HCT116 (cell line): ENCODE results near the gene UCN3.

ENCODE experiments used
- EGR1 ChIP-seq: IDR thresholded peaks from 2 replicates; pipeline ENCODE4 v1.6.1; 2012; ENCODE audit warnings: low read depth
- EZH2 ChIP-seq: fragments of 200-600 bp; sonication (generic); IDR thresholded peaks from 2 replicates; pipeline ENCODE4 v1.6.1; 2017; ENCODE audit warnings: antibody characterized with exemption, mixed run types
- EZH2phosphoT487 ChIP-seq: fragments of 200-600 bp; IDR thresholded peaks from 2 replicates; pipeline ENCODE4 v1.6.1; 2018; ENCODE audit warnings: antibody characterized with exemption, borderline replicate concordance
- FOSL1 ChIP-seq: IDR thresholded peaks from 2 replicates; pipeline ENCODE4 v1.6.1; 2012; ENCODE audit warnings: low read depth
- POLR2A ChIP-seq: IDR thresholded peaks from 2 replicates; pipeline ENCODE4 v1.7.0; 2011; ENCODE audit warnings: borderline replicate concordance; ENCODE audit not compliant: insufficient read depth, insufficient read length; ENCODE audit errors: extremely low read depth
- POLR2AphosphoS5 ChIP-seq: IDR thresholded peaks from 2 replicates; pipeline ENCODE4 v1.6.1; 2011; ENCODE audit warnings: mild to moderate bottlenecking, low read depth, low read length, moderate library complexity
- SIN3A ChIP-seq: IDR thresholded peaks from 2 replicates; pipeline ENCODE4 v1.6.1; 2012; ENCODE audit warnings: low read depth
- SRF ChIP-seq: IDR thresholded peaks from 2 replicates; pipeline ENCODE4 v1.6.1; 2012; ENCODE audit warnings: low read depth
- TCF7L2 ChIP-seq: IDR thresholded peaks from 2 replicates; pipeline ENCODE4 v1.7.0; 2011; ENCODE audit warnings: borderline replicate concordance, inconsistent platforms; ENCODE audit not compliant: insufficient read depth, insufficient read length; ENCODE audit errors: extremely low read depth
- ZNF274 ChIP-seq: fragments of 200-500 bp; sonication (Bioruptor generic); IDR thresholded peaks from 2 replicates; pipeline ENCODE4 v1.6.1; 2014; ENCODE audit warnings: mild to moderate bottlenecking, low read depth, low read length, inconsistent platforms
- TF ChIP-seq, protein P1 (sequence below), 3 experiments: fragments of 200-600 bp in 1 of 3; sonication (generic) in 1 of 3; IDR thresholded peaks in 2 of 3; conservative IDR thresholded peaks in 1 of 3; 2 replicates each; pipeline ENCODE4 v1.5.1; 2012 to 2017; ENCODE audit warnings: low read depth in 2 of 3, low read length in 2 of 3, antibody characterized with exemption in 1 of 3, borderline replicate concordance in 1 of 3, control low read depth in 1 of 3, mild to moderate bottlenecking in 1 of 3, mixed read lengths in 1 of 3, mixed run types in 1 of 3, moderate library complexity in 1 of 3; ENCODE audit not compliant: insufficient read depth in 1 of 3
- TF ChIP-seq, protein P2 (sequence below): IDR thresholded peaks from 2 replicates; pipeline ENCODE4 v1.6.1; 2012; ENCODE audit warnings: low read depth
- TF ChIP-seq, protein P3 (sequence below): IDR thresholded peaks from 2 replicates; pipeline ENCODE4 v1.6.1; 2011; ENCODE audit warnings: mild to moderate bottlenecking, low read length, moderate library complexity; ENCODE audit not compliant: insufficient replicate concordance; ENCODE audit errors: extremely low read depth
- TF ChIP-seq, protein P4 (sequence below): IDR thresholded peaks from 2 replicates; pipeline ENCODE4 v1.6.1; 2012

DNA sequence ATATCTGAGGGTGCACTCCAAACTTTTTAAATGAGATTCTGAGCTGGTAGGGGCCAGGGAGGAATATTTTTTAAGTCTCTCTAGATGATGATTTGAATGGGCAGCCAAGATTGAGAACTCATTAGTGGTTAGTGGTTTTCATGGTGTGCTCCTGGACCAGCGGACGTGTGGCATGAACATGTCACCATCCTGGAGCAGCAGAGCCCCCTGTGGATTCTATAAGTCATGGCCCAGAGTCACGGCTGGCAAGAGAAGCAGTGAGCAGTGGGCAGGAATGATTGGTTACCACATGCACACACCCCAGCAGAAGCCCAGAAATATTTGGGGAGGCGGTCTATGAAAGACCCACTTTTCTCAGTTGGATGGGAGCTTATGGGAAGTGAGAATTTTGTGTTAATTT, 21.2 kb upstream of the UCN3 start:
- TF ChIP-seq, protein P1, sequence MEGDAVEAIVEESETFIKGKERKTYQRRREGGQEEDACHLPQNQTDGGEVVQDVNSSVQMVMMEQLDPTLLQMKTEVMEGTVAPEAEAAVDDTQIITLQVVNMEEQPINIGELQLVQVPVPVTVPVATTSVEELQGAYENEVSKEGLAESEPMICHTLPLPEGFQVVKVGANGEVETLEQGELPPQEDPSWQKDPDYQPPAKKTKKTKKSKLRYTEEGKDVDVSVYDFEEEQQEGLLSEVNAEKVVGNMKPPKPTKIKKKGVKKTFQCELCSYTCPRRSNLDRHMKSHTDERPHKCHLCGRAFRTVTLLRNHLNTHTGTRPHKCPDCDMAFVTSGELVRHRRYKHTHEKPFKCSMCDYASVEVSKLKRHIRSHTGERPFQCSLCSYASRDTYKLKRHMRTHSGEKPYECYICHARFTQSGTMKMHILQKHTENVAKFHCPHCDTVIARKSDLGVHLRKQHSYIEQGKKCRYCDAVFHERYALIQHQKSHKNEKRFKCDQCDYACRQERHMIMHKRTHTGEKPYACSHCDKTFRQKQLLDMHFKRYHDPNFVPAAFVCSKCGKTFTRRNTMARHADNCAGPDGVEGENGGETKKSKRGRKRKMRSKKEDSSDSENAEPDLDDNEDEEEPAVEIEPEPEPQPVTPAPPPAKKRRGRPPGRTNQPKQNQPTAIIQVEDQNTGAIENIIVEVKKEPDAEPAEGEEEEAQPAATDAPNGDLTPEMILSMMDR (IDR thresholded peaks at IDR 0.05 in 2 of 3, conservative IDR thresholded peaks at IDR 0.05 in 1 of 3; ENCODE audit: borderline replicate concordance in 1 of 3, insufficient read depth in 1 of 3, low read depth in 2 of 3, low read length in 2 of 3): peak in 1 of 3 experiments; percentile 14; a peak in 1 of 6 replicates
- TF ChIP-seq EGR1 (no peak), POLR2A (no peak), EZH2 (no peak), SRF (no peak), TCF7L2 (no peak), ZNF274 (no peak), EZH2phosphoT487 (no peak), POLR2AphosphoS5 (no peak), SIN3A (no peak), FOSL1 (no peak)
- TF ChIP-seq, protein P2, sequence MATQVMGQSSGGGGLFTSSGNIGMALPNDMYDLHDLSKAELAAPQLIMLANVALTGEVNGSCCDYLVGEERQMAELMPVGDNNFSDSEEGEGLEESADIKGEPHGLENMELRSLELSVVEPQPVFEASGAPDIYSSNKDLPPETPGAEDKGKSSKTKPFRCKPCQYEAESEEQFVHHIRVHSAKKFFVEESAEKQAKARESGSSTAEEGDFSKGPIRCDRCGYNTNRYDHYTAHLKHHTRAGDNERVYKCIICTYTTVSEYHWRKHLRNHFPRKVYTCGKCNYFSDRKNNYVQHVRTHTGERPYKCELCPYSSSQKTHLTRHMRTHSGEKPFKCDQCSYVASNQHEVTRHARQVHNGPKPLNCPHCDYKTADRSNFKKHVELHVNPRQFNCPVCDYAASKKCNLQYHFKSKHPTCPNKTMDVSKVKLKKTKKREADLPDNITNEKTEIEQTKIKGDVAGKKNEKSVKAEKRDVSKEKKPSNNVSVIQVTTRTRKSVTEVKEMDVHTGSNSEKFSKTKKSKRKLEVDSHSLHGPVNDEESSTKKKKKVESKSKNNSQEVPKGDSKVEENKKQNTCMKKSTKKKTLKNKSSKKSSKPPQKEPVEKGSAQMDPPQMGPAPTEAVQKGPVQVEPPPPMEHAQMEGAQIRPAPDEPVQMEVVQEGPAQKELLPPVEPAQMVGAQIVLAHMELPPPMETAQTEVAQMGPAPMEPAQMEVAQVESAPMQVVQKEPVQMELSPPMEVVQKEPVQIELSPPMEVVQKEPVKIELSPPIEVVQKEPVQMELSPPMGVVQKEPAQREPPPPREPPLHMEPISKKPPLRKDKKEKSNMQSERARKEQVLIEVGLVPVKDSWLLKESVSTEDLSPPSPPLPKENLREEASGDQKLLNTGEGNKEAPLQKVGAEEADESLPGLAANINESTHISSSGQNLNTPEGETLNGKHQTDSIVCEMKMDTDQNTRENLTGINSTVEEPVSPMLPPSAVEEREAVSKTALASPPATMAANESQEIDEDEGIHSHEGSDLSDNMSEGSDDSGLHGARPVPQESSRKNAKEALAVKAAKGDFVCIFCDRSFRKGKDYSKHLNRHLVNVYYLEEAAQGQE: no peak
- TF ChIP-seq, protein P3, sequence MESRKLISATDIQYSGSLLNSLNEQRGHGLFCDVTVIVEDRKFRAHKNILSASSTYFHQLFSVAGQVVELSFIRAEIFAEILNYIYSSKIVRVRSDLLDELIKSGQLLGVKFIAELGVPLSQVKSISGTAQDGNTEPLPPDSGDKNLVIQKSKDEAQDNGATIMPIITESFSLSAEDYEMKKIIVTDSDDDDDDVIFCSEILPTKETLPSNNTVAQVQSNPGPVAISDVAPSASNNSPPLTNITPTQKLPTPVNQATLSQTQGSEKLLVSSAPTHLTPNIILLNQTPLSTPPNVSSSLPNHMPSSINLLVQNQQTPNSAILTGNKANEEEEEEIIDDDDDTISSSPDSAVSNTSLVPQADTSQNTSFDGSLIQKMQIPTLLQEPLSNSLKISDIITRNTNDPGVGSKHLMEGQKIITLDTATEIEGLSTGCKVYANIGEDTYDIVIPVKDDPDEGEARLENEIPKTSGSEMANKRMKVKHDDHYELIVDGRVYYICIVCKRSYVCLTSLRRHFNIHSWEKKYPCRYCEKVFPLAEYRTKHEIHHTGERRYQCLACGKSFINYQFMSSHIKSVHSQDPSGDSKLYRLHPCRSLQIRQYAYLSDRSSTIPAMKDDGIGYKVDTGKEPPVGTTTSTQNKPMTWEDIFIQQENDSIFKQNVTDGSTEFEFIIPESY: no peak
- TF ChIP-seq, protein P4, sequence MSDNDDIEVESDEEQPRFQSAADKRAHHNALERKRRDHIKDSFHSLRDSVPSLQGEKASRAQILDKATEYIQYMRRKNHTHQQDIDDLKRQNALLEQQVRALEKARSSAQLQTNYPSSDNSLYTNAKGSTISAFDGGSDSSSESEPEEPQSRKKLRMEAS: no peak
